Mucosa of descending colon (tissue), 3 donors: ENCODE data around the gene SGCA. TPM values are rescaled to one million over a fixed set of nuclear protein-coding genes. Genes with fewer than 3 reads are reported as not detected.

Experiments used
- ATAC-seq: fragments of 200-7000 bp; cut with Tn5 transposase; one replicate; pipeline ENCODE4 v1.9.1; 2020; ENCODE audit warnings: mild to moderate bottlenecking, moderate library complexity
- DNase-seq, 3 donors: peaks; one replicate each; pipeline ENCODE4 v3.0.0-alpha.2; 2020
- H3K36me3 ChIP-seq: fragments of 200-600 bp; one replicate; pipeline ENCODE4 v1.8.0; 2021; ENCODE audit warnings: low read depth, mild to moderate bottlenecking
- H3K4me1 ChIP-seq: fragments of 200-600 bp; one replicate; pipeline ENCODE4 v1.8.0; 2021; ENCODE audit warnings: low read depth, mild to moderate bottlenecking
- H3K4me3 ChIP-seq: fragments of 200-600 bp; one replicate; pipeline ENCODE4 v1.8.0; 2021; ENCODE audit warnings: mild to moderate bottlenecking
- H3K9me3 ChIP-seq: fragments of 200-600 bp; one replicate; pipeline ENCODE4 v1.8.0; 2021; ENCODE audit warnings: mild to moderate bottlenecking
- CTCF ChIP-seq: fragments of 200-600 bp; IDR thresholded peaks from one replicate; pipeline ENCODE4 v1.8.0; 2022; ENCODE audit warnings: antibody characterized with exemption, mild to moderate bottlenecking
- intact Hi-C, 2 donors: fragments of 100-400 bp; cut with DNase I in 1 of 2; cut with micrococcal nuclease in 1 of 2; formaldehyde crosslinking; loops; one replicate each; pipeline versions ENCODE4 v1.11.0 to v1.11.1; 2022; cut with DNase I, micrococcal nuclease
- total RNA-seq, 3 donors: library from RNA; stranded (reverse); fragmentation: NEBNext Ultra II Directional in 2 of 3; extraction: Animal tissue kit (Norgen Biotek cat#: 25700) in 2 of 3; gene quantifications; one replicate each; pipeline versions ENCODE4 v1.2.1 to v1.2.4, GENCODE V29; 2021 to 2023
- donor health status: DM: no; HTN: no; CAD: no; lungs with moderate emphysema.
- donor health status: DM: no; HTN: no; CAD: no.
- donor health status: DM: no; HTN: yes; CAD: no.

SGCA gene
- total RNA-seq, 3 donors from 2014 or later, result 0.64 to 30.7 (median 6.8) TPM

- no peak for ATAC-seq
- H3K36me3 ChIP-seq, result no peaks in the 10 kb centered on the region
- no peak overlapping the region for H3K4me3 ChIP-seq
- H3K9me3 ChIP-seq, result no peaks in the 10 kb centered on the region
- peak in 1 of 3 donors; percentile 48 for DNase-seq
- intact Hi-C loops, result loop anchor here (5.0 kb wide), 2 partner anchors 69 to 94 kb away; partner anchors contain the start of gene TMEM92 (in 1 of the 2)
- peaks cover 26% of the 10 kb centered on the region for H3K4me1 ChIP-seq
- no peak for TF ChIP-seq CTCF
These were observed 37.3 kb downstream of the SGCA start for GRCh38 chr17:50203086-50203485.

GRCh38 chr17:50203604-50204345, 38.0 kb downstream of the SGCA start:
- no peak for TF ChIP-seq CTCF
- H3K9me3 ChIP-seq, result no peaks in the 10 kb centered on the region
- H3K4me3 ChIP-seq, result no peak overlapping the region
- intact Hi-C loops, result loop anchor here (5.0 kb wide), 2 partner anchors 69 to 94 kb away; partner anchors contain the start of gene TMEM92 (in 1 of the 2)
- H3K4me1 ChIP-seq, result peaks cover 21% of the 10 kb centered on the region
- ATAC-seq (no peak), DNase-seq (no peak)
- H3K36me3 ChIP-seq, result no peaks in the 10 kb centered on the region

DNA sequence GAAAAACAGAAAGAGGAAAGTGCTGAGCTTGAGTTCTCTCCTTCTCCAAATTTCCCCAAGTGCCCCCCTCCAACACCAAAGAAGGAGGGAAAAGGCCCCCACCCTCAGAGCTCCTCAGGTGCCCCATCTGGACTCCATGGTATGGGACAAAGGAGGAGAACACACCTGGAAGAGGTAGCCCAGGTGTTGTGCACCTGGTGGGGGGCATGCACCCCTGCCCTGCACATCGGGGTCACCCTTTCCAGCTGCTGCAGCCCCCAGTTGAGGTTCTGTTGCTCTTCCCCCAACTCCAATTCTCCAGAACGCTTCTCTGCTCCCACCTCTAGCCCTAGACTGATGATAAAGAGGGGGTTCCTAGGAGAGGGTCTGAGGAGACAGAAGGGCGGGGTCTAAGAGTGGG, 38.6 kb downstream of the SGCA start:
- Histone ChIP-seq H3K9me3 (no peaks in the 10 kb centered on the region), H3K36me3 (no peaks in the 10 kb centered on the region), H3K4me1 (peaks cover 16% of the 10 kb centered on the region), H3K4me3 (no peak overlapping the region)
- no peak for TF ChIP-seq CTCF
- intact Hi-C loops, result loop anchor here (5.0 kb wide), 2 partner anchors 68 to 93 kb away; partner anchors contain the start of gene TMEM92 (in 1 of the 2)
- DNase-seq (no peak), ATAC-seq (no peak)

GRCh38 chr17:50205111-50205962, 39.5 kb downstream of the SGCA start:
- ATAC-seq (no peak), DNase-seq (no peak)
- peaks cover 7% of the 10 kb centered on the region for H3K4me1 ChIP-seq
- intact Hi-C loops, result no loop called here
- no peaks in the 10 kb centered on the region for H3K9me3 ChIP-seq
- no peaks in the 10 kb centered on the region for H3K36me3 ChIP-seq
- no peak for TF ChIP-seq CTCF
- H3K4me3 ChIP-seq, result no peak overlapping the region

DNA sequence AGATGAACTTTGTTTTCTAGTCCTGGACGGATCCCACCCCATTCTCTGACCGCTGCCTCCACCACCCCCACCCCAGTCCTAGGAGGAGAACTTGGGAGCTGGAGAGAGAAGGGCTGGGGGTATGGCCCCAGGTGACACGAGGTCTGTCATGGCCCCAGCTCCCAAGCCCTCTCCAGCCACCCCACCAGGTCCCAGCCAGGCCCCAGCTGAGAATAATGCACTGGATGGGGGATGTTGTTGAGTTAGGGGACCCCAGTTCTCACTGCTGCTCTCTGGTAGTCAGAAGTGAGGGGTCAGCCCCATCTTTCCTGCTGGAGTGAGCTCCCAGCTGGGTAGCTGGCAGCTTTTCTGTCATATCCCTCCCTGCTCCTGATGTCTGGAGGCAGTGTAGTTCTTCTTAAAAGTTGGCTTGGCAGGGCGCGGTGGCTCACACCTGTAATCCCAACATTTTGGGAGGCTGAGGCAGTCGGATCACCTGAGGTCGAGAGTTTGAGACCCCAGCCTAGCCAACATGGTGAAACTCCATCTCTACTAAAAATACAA, 40.2 kb downstream of the SGCA start:
- no peaks in the 10 kb centered on the region for H3K36me3 ChIP-seq
- no peak for TF ChIP-seq CTCF
- DNase-seq (no peak), ATAC-seq (no peak)
- H3K9me3 ChIP-seq, result no peaks in the 10 kb centered on the region
- intact Hi-C loops, result no loop called here
- H3K4me1 ChIP-seq, result peaks cover under 1% of the 10 kb centered on the region
- no peak overlapping the region for H3K4me3 ChIP-seq
